ENCODE results near the gene GPRC5A.

The GPRC5A gene

GRCh38 chr12:12946686-12947355, 55.5 kb downstream of the GPRC5A start:
- no peak for TF ChIP-seq EZH2 (IDR thresholded peaks at IDR 0.05; ENCODE audit: borderline replicate concordance, low read length)
- TF ChIP-seq CTCF (IDR thresholded peaks at IDR 0.05; ENCODE audit: low read length) = no peak
- no peaks in the 10 kb centered on the region for H3K9me2 ChIP-seq (ENCODE audit: low read depth, low read length)
- H3F3A ChIP-seq (ENCODE audit: insufficient read depth, low read length) = no peaks in the 10 kb centered on the region
- no peak overlapping the region for H3K27ac ChIP-seq (ENCODE audit: low read depth, low read length, poor library complexity, severe bottlenecking)
- H3K36me3 ChIP-seq (ENCODE audit: insufficient read depth, low read length) = no peaks in the 10 kb centered on the region
- H3K9me3 ChIP-seq (ENCODE audit: low read length) = no peaks in the 10 kb centered on the region
- no peaks in the 10 kb centered on the region for H3K4me1 ChIP-seq (ENCODE audit: insufficient read depth, low read length, severe bottlenecking)
- no peak overlapping the region for H3K4me2 ChIP-seq (ENCODE audit: low read length)
- H2AFZ ChIP-seq (ENCODE audit: low read length) = no peak overlapping the region
- no peak overlapping the region for H3K9ac ChIP-seq (ENCODE audit: low read length)
- no peaks in the 10 kb centered on the region for H3K79me2 ChIP-seq (ENCODE audit: insufficient read depth, low read length)
- no peaks in the 10 kb centered on the region for H3K27me3 ChIP-seq (ENCODE audit: insufficient read depth, low read length)
- no peaks in the 10 kb centered on the region for H4K20me1 ChIP-seq (ENCODE audit: insufficient read depth, low read length)
- H3K4me3 ChIP-seq (ENCODE audit: low read depth, low read length, poor library complexity, severe bottlenecking) = no peak overlapping the region

DNA sequence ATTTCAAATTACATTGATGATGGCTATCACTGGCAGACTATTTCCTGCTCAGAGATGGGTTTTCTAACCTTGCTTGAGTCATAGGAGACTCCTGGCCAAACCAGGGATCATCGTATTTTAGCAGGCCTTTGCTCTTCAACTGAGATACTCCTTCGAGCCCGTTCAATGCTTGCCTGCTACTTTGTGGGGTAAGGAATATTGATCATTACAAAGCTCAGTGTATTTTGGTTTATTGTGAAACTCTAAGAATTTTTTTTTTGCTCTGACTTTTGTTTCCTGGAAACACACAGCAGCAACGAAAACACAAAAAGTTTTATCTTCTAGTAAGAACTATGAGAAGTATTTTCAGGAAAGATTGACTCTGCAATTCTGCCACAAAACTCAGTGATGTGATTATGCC, 56.5 kb downstream of the GPRC5A start:
- no peak overlapping the region for H2AFZ ChIP-seq (ENCODE audit: low read length)
- H3K4me1 ChIP-seq (ENCODE audit: insufficient read depth, low read length, severe bottlenecking) = no peaks in the 10 kb centered on the region
- no peak overlapping the region for H3K4me2 ChIP-seq (ENCODE audit: low read length)
- no peaks in the 10 kb centered on the region for H3K36me3 ChIP-seq (ENCODE audit: insufficient read depth, low read length)
- H3F3A ChIP-seq (ENCODE audit: insufficient read depth, low read length) = no peaks in the 10 kb centered on the region
- no peak for TF ChIP-seq EZH2 (IDR thresholded peaks at IDR 0.05; ENCODE audit: borderline replicate concordance, low read length)
- no peak for TF ChIP-seq CTCF (IDR thresholded peaks at IDR 0.05; ENCODE audit: low read length)
- H3K27me3 ChIP-seq (ENCODE audit: insufficient read depth, low read length) = no peaks in the 10 kb centered on the region
- no peaks in the 10 kb centered on the region for H3K9me2 ChIP-seq (ENCODE audit: low read depth, low read length)
- H4K20me1 ChIP-seq (ENCODE audit: insufficient read depth, low read length) = no peaks in the 10 kb centered on the region
- no peak overlapping the region for H3K9ac ChIP-seq (ENCODE audit: low read length)
- no peak overlapping the region for H3K27ac ChIP-seq (ENCODE audit: low read depth, low read length, poor library complexity, severe bottlenecking)
- no peaks in the 10 kb centered on the region for H3K9me3 ChIP-seq (ENCODE audit: low read length)
- no peak overlapping the region for H3K4me3 ChIP-seq (ENCODE audit: low read depth, low read length, poor library complexity, severe bottlenecking)
- H3K79me2 ChIP-seq (ENCODE audit: insufficient read depth, low read length) = no peaks in the 10 kb centered on the region

- Histone ChIP-seq H3F3A (ENCODE audit: insufficient read depth, low read length) (no peaks in the 10 kb centered on the region), H3K4me3 (ENCODE audit: low read depth, low read length, poor library complexity, severe bottlenecking) (no peak overlapping the region), H3K4me2 (ENCODE audit: low read length) (no peak overlapping the region), H3K27me3 (ENCODE audit: insufficient read depth, low read length) (no peaks in the 10 kb centered on the region), H3K79me2 (ENCODE audit: insufficient read depth, low read length) (no peaks in the 10 kb centered on the region), H3K9me2 (ENCODE audit: low read depth, low read length) (no peaks in the 10 kb centered on the region), H3K4me1 (ENCODE audit: insufficient read depth, low read length, severe bottlenecking) (no peaks in the 10 kb centered on the region), H3K9ac (ENCODE audit: low read length) (no peak overlapping the region), H3K27ac (ENCODE audit: low read depth, low read length, poor library complexity, severe bottlenecking) (no peak overlapping the region), H4K20me1 (ENCODE audit: insufficient read depth, low read length) (no peaks in the 10 kb centered on the region), H3K9me3 (ENCODE audit: low read length) (no peaks in the 10 kb centered on the region), H2AFZ (ENCODE audit: low read length) (no peak overlapping the region), H3K36me3 (ENCODE audit: insufficient read depth, low read length) (no peaks in the 10 kb centered on the region)
- TF ChIP-seq EZH2 (IDR thresholded peaks at IDR 0.05; ENCODE audit: borderline replicate concordance, low read length) (no peak), CTCF (IDR thresholded peaks at IDR 0.05; ENCODE audit: low read length) (no peak)
Observed at GRCh38 chr12:12951504-12951903, 60.1 kb downstream of the GPRC5A start.

All from OCI-LY1 (cell line).